GM12878 (cell line): ENCODE measurements around the gene ME3. TPM values are rescaled to one million over a fixed set of nuclear protein-coding genes. Genes with fewer than 3 reads are reported as not detected.

ENCODE experiments used
- CBX3 ChIP-seq: fragments of 200-600 bp; sonication (generic); IDR thresholded peaks from 2 replicates; pipeline ENCODE4 v1.6.1; 2016; ENCODE audit warnings: low read depth, borderline replicate concordance
- CHD1 ChIP-seq: IDR thresholded peaks from 2 replicates; pipeline ENCODE4 v1.6.1; 2012; ENCODE audit warnings: low read depth, low read length, improper control_type of control experiment
- GABPA ChIP-seq: IDR thresholded peaks from 2 replicates; pipeline ENCODE4 v1.6.1; 2014; ENCODE audit warnings: antibody characterized with exemption, low read depth, mild to moderate bottlenecking, inconsistent platforms
- HCFC1 ChIP-seq: fragments of 150-350 bp; IDR thresholded peaks from 2 replicates; pipeline ENCODE4 v1.6.1; 2014; ENCODE audit warnings: low read length
- HDAC6 ChIP-seq: fragments of 200-600 bp; sonication (generic); IDR thresholded peaks from one replicate; pipeline ENCODE4 v1.8.0; 2017; ENCODE audit warnings: antibody characterized with exemption; ENCODE audit not compliant: unreplicated experiment
- JUND ChIP-seq: IDR thresholded peaks from 2 replicates; pipeline ENCODE4 v1.6.1; 2012; ENCODE audit warnings: low read depth, mild to moderate bottlenecking, low read length, improper control_type of control experiment, moderate library complexity
- KLF5 ChIP-seq: fragments of 450-650 bp; IDR thresholded peaks from 2 replicates; pipeline ENCODE4 v1.6.1; 2014; ENCODE audit warnings: mild to moderate bottlenecking; ENCODE audit not compliant: partially characterized antibody
- LARP7 ChIP-seq: fragments of 450-650 bp; IDR thresholded peaks from 2 replicates; pipeline ENCODE4 v1.6.1; 2017; ENCODE audit warnings: mild to moderate bottlenecking
- MTA2 ChIP-seq: fragments of 450-650 bp; IDR thresholded peaks from 2 replicates; pipeline ENCODE4 v1.6.1; 2016; ENCODE audit warnings: low read depth, mild to moderate bottlenecking, moderate library complexity
- NFYA ChIP-seq: IDR thresholded peaks from 2 replicates; pipeline ENCODE4 v1.6.1; 2011; ENCODE audit warnings: low read depth, mild to moderate bottlenecking, low read length, improper control_type of control experiment, borderline replicate concordance
- POLR2AphosphoS2 ChIP-seq: IDR thresholded peaks from 2 replicates; pipeline ENCODE4 v1.6.1; 2011; ENCODE audit warnings: low read depth, mild to moderate bottlenecking, low read length, improper control_type of control experiment, moderate library complexity
- SP1 ChIP-seq: IDR thresholded peaks from one replicate; pipeline ENCODE4 v1.6.1; 2011; ENCODE audit warnings: low read depth, low read length
- TCF3 ChIP-seq: IDR thresholded peaks from 2 replicates; pipeline ENCODE4 v1.6.1; 2012; ENCODE audit warnings: low read depth, mild to moderate bottlenecking, low read length, borderline replicate concordance; ENCODE audit not compliant: insufficient read depth
- polyA plus RNA-seq, 11 experiments: library from polyadenylated mRNA; depleted of rRNA in 4 of 11; unstranded in 6 of 11; stranded (reverse) in 5 of 11; fragments of >200 nt; fragmentation: Nextera tagmentation in 4 of 11; fragmentation: Illumina TruSeq in 1 of 11; extraction: Ambion mirVana in 4 of 11; extraction: Trizol in 1 of 11; gene quantifications; 1 replicate in 1 of 11; 2 replicates in 10 of 11; pipeline versions ENCODE4 v1.2.1 to v1.2.3, GENCODE V29; 2011 to 2016; ENCODE audit warnings: inconsistent platforms in 2 of 11, missing spikeins in 2 of 11, low read depth in 1 of 11
- total RNA-seq, 4 experiments: library from RNA; depleted of rRNA in 3 of 4; stranded (reverse); fragments of >200 nt in 3 of 4; fragmentation: Illumina TruSeq in 1 of 4; extraction: Trizol in 1 of 4; gene quantifications; 2 replicates each; pipeline versions ENCODE4 v1.2.1 to v1.2.3, GENCODE V29; 2013 to 2021
- TF ChIP-seq, protein P1 (sequence below): IDR thresholded peaks from 2 replicates; pipeline ENCODE4 v1.6.1; 2012; ENCODE audit warnings: mild to moderate bottlenecking, low read depth, low read length

ME3 gene
- total and polyA plus RNA-seq, 10 of the 15 experiments (the other 5 are each of a cell fraction or from before 2014, with no cell fraction given) = 0.06 to 0.40 (median 0.19) TPM; not detected in 2

DNA sequence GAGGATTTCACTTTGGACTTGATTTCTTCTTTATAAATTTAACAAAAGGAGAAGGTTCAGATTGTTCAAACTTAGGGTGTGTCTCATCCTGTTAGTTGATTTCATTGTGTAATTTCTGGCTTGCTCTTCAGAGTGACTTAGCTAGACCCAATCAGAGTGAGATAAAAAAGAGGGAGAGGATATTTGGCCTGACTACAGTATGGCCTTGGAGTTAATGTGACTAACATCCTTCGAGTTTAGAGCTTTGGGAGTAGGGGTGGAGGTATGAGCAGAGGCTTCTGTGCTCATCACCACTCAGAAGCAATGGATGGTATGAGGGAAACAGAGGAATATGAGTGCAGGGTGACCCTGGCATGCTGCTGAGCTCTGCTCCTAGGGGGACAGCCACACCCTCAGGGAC is 114.2 kb downstream of the ME3 start (continued):
- TF ChIP-seq, protein P1, sequence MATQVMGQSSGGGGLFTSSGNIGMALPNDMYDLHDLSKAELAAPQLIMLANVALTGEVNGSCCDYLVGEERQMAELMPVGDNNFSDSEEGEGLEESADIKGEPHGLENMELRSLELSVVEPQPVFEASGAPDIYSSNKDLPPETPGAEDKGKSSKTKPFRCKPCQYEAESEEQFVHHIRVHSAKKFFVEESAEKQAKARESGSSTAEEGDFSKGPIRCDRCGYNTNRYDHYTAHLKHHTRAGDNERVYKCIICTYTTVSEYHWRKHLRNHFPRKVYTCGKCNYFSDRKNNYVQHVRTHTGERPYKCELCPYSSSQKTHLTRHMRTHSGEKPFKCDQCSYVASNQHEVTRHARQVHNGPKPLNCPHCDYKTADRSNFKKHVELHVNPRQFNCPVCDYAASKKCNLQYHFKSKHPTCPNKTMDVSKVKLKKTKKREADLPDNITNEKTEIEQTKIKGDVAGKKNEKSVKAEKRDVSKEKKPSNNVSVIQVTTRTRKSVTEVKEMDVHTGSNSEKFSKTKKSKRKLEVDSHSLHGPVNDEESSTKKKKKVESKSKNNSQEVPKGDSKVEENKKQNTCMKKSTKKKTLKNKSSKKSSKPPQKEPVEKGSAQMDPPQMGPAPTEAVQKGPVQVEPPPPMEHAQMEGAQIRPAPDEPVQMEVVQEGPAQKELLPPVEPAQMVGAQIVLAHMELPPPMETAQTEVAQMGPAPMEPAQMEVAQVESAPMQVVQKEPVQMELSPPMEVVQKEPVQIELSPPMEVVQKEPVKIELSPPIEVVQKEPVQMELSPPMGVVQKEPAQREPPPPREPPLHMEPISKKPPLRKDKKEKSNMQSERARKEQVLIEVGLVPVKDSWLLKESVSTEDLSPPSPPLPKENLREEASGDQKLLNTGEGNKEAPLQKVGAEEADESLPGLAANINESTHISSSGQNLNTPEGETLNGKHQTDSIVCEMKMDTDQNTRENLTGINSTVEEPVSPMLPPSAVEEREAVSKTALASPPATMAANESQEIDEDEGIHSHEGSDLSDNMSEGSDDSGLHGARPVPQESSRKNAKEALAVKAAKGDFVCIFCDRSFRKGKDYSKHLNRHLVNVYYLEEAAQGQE = no peak
- TF ChIP-seq CHD1 (no peak), POLR2AphosphoS2 (no peak), MTA2 (no peak), JUND (no peak), GABPA (no peak), KLF5 (no peak), SP1 (no peak), TCF3 (no peak), CBX3 (no peak), HCFC1 (no peak), LARP7 (no peak), NFYA (no peak), HDAC6 (no peak)
